Mucosa of stomach (tissue), 1 donor: ENCODE measurements around the gene PPP1R14C.
"Not testable (repeated sequence)": the region's sequence is repeated elsewhere in the genome, so short reads cannot be mapped to it uniquely, and the experiment has no call there.

Experiments
- H3K27me3 ChIP-seq: one replicate; pipeline ENCODE4 v1.7.0; 2013; ENCODE audit warnings: mild to moderate bottlenecking, low read length; ENCODE audit not compliant: control insufficient read depth, insufficient read depth
- H3K36me3 ChIP-seq: one replicate; pipeline ENCODE4 v1.7.0; 2013; ENCODE audit warnings: low read length; ENCODE audit not compliant: control insufficient read depth, insufficient read depth
- H3K4me1 ChIP-seq: one replicate; pipeline ENCODE4 v1.7.0; 2013; ENCODE audit warnings: mild to moderate bottlenecking, low read length; ENCODE audit not compliant: control insufficient read depth, insufficient read depth
- H3K4me3 ChIP-seq: one replicate; pipeline ENCODE4 v1.7.0; 2013; ENCODE audit warnings: low read length
- H3K9ac ChIP-seq: one replicate; pipeline ENCODE4 v1.7.0; 2013; ENCODE audit warnings: mild to moderate bottlenecking, low read length, moderate library complexity
- H3K9me3 ChIP-seq: one replicate; pipeline ENCODE4 v1.7.0; 2013; ENCODE audit warnings: mild to moderate bottlenecking, low read length, moderate library complexity; ENCODE audit not compliant: control insufficient read depth
- donor health status: Pancreatic carcinoma.

Gene PPP1R14C

DNA sequence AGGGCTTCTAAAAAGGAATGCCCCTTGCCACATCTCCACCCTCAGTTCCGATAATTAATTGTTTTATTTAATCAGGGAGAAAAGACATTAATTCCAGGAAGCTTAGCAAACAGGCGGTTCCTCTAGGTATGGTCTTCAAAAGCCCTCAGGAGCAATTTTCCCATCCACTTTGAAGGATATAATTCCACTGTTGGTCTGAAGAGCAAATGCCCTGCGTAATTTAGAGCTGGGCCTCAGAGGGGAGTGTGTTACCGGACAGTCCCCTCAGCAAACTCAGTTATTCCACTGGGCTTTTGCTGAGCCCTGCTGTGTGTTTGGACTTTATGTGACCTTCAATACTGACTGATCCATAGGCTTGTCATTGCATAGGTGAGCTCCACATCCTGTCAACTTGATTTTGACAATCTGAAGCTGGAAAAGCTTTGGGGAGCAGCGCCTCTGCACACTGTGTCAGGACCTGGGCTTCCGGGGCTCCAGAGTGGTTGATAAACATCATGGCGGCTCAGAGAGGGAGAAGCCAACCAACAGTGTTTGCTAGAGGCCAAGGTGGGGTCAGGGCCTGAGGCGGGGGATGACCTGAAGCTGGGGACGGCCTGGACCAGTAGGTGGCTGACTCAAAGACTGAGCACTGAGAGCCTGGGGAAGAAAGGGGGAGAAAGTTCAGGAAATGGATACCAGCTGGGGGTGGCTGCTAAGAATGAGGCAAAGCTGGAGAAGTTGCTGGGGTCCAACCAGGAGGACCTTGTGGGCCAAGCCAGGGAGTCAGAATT, 43.5 kb downstream of the PPP1R14C start:
- H3K4me3 ChIP-seq = no peak overlapping the region
- no peak overlapping the region for H3K9ac ChIP-seq
- no peaks in the 10 kb centered on the region for H3K9me3 ChIP-seq
- H3K4me1 ChIP-seq = peaks cover 5% of the 10 kb centered on the region
- H3K27me3 ChIP-seq = no peaks in the 10 kb centered on the region
- no peaks in the 10 kb centered on the region for H3K36me3 ChIP-seq

DNA sequence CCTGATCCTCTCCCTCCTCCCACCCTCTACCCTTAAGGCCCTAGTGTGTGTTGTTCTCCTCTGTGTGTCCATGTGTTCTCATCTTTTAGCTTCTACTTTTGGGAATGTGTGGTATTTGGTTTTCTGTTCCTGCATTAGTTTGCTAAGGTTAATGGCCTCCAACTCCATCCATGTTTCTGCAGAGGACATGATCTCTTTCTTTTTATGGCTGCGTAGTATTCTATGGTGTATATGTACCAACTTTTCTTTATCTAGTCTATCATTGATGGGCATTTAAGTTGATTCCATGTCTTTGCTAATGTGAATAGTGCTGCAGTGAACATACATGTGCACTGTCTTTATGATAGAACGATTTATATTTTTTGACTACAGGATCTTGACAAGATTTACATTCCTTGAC, 44.6 kb downstream of the PPP1R14C start:
- H3K4me3 ChIP-seq, H3K4me1 ChIP-seq, H3K36me3 ChIP-seq, H3K9ac ChIP-seq, H3K9me3 ChIP-seq, H3K27me3 ChIP-seq: not testable (repeated sequence)

- H3K27me3 ChIP-seq = peaks cover 7% of the 10 kb centered on the region
- no peaks in the 10 kb centered on the region for H3K36me3 ChIP-seq
- peaks cover 5% of the 10 kb centered on the region for H3K4me1 ChIP-seq
- no peak overlapping the region for H3K9ac ChIP-seq
- H3K4me3 ChIP-seq = no peak overlapping the region
- H3K9me3 ChIP-seq = no peaks in the 10 kb centered on the region
These were observed 46.3 kb downstream of the PPP1R14C start for GRCh38 chr6:150189122-150189521.

DNA sequence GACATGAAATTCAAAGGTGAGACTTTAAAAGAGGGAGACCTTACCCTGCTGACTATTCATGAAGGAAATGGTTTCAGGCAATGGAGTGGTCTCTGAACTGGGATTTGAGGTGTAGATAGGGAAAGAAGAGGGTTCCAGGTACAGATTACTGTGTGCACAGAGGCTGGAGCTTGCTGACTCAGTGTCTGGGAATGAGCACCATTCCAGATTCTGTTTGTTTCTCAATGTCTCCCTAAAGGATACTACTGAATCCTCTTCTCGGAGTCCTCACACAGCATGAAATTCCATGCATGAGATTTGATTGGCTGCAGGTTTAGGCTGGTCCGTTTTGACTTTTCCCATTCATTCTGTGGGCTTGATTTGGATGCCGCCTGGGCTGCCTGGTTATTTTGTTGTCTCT, 49.0 kb downstream of the PPP1R14C start:
- no peaks in the 10 kb centered on the region for H3K36me3 ChIP-seq
- H3K9ac ChIP-seq = no peak overlapping the region
- H3K4me3 ChIP-seq = no peak overlapping the region
- H3K9me3 ChIP-seq = no peaks in the 10 kb centered on the region
- peaks cover 9% of the 10 kb centered on the region for H3K4me1 ChIP-seq
- H3K27me3 ChIP-seq = peaks cover 7% of the 10 kb centered on the region

- Histone ChIP-seq H3K9me3 (no peaks in the 10 kb centered on the region), H3K27me3 (peaks cover 7% of the 10 kb centered on the region), H3K4me1 (peaks cover 10% of the 10 kb centered on the region), H3K4me3 (no peak overlapping the region), H3K9ac (no peak overlapping the region), H3K36me3 (no peaks in the 10 kb centered on the region)
These were observed 51.4 kb downstream of the PPP1R14C start for GRCh38 chr6:150194195-150194594.

DNA sequence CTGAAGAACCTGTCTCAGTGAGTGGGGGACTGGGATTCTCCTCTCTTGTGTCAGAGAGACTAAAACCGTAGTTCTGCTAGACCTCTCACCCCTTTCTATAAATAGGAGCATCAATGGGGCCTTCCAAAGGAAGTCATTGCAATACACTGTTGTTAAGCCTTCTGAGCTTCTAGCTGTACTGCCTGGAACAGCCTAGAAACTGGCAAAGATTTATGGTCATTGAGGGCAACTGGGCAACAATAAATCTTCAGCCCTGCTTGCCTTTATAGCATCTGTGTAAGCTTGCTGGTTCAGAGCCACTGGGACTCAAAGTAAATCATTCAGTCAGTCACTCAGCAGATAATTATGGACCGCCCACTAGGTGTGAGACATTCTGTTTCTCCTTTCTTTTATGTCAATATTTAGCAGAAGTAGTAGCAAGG, 53.2 kb downstream of the PPP1R14C start:
- Histone ChIP-seq H3K27me3 (peaks cover 7% of the 10 kb centered on the region), H3K4me1 (peaks cover 10% of the 10 kb centered on the region), H3K4me3 (no peak overlapping the region), H3K9me3 (no peaks in the 10 kb centered on the region), H3K9ac (no peak overlapping the region), H3K36me3 (no peaks in the 10 kb centered on the region)

- Histone ChIP-seq H3K4me1 (peaks cover 14% of the 10 kb centered on the region), H3K4me3 (no peak overlapping the region), H3K9ac (no peak overlapping the region), H3K36me3 (no peaks in the 10 kb centered on the region), H3K9me3 (no peaks in the 10 kb centered on the region), H3K27me3 (peaks cover 7% of the 10 kb centered on the region)
These were observed 54.3 kb downstream of the PPP1R14C start for GRCh38 chr6:150196942-150197745.

- Histone ChIP-seq H3K27me3 (no peaks in the 10 kb centered on the region), H3K4me3 (no peak overlapping the region), H3K9ac (no peak overlapping the region), H3K4me1 (peaks cover 24% of the 10 kb centered on the region), H3K36me3 (no peaks in the 10 kb centered on the region), H3K9me3 (no peaks in the 10 kb centered on the region)
These were observed 55.7 kb downstream of the PPP1R14C start for GRCh38 chr6:150198532-150198931.

DNA sequence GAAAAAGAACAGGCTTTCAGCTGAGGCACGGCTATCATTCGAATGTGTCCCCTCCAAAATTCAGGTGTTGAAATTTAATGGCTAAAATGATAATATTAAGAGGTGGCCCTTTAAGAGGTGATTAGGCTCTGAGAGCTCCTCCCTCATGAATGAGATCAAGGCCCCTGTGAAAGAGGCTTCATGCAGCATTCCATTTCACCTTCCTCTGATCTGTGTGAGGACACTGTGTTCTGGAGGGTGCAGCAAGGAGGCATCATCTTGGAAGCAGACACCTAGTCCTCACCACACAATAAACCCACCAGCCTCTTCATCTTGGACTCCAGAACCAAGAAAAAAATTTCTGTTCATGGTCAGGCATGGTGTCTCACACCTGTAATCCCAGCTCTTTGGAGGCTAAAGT, 56.4 kb downstream of the PPP1R14C start:
- Histone ChIP-seq H3K36me3 (no peaks in the 10 kb centered on the region), H3K4me3 (no peak overlapping the region), H3K9me3 (no peaks in the 10 kb centered on the region), H3K27me3 (no peaks in the 10 kb centered on the region), H3K4me1 (peaks cover 24% of the 10 kb centered on the region), H3K9ac (no peak overlapping the region)

DNA sequence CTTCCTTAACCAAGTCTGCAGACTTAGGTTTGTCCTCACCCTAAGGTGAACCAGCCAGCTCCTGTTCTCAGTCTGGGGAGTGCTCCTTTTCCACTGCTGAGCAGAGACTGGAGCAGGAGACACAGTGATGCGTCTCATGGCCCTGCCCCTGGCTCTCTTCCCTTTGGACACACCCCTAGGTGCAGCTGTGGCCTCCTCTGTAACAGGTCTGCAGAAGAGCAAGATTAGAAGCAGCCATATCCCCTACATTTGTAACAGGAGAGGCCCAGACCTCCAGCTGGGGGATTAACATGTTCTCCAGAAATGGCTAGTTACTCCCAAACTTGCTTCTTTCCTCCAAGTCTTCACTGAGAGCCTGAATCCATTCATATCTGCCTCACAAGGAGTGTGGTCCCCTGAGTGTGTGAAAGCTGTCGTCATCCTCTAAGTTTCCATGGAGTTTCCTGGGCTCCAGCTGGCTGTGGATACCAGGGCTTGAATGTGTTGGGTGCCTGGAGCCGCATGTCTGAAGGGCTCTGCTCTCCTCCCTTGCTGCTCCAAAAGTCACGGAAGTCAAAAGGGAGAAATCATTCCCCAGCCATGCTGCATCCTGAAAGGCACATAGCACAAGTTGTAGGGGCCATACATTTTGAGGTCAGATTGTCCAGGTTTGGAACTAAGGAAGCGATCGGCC, 57.7 kb downstream of the PPP1R14C start:
- Histone ChIP-seq H3K27me3 (peaks cover 4% of the 10 kb centered on the region), H3K9me3 (no peaks in the 10 kb centered on the region), H3K4me1 (peaks cover 24% of the 10 kb centered on the region), H3K9ac (no peak overlapping the region), H3K4me3 (no peak overlapping the region), H3K36me3 (no peaks in the 10 kb centered on the region)

DNA sequence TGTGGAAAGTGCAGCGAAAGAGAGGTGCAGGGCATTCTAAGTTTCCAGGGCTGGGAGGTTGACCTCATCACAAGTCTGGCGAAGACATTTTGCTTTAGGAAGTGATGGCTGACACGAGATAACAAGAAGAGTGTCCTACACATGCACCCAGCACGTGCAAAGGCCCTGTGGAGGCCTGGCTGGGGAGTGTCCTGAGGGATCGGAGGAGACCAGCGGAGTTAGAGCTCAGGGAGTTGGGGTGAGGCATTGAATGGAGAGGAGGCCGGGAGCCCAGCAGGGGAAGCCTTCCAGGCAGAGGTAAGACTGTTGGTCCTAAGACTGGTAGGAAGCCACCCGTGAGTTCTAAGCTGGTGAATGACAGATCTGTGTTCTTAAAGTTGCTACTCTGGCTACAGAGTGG, 58.4 kb downstream of the PPP1R14C start:
- Histone ChIP-seq H3K9me3 (no peaks in the 10 kb centered on the region), H3K27me3 (peaks cover 4% of the 10 kb centered on the region), H3K36me3 (no peaks in the 10 kb centered on the region), H3K4me3 (no peak overlapping the region), H3K9ac (no peak overlapping the region), H3K4me1 (peaks cover 21% of the 10 kb centered on the region)

DNA sequence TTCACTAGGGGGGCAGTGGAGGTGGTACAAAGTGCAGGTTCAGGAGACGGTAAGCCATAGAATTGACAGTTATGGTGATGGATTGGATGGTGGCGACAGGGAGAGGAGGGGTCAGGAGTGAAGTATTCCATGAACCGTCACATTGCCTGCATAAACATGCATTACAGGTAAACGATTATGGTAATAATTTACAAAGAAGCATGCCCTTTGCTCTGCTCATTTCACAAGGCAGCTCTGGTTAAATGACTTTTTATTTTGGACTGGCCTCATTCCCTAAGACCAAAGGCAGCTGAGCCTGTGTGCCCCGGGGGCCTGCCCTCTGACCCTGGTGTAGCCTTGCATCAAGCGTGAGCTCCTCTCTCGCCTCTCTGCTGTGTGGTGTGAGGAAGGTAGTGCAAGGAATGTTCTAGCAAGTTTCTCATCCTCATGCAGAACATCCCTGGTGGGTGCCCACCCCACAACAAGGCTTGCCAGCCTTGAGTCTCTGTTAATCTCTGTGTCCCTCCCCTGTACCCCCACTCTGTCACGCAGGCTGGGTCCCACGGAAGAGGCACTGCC, 59.0 kb downstream of the PPP1R14C start:
- Histone ChIP-seq H3K9me3 (no peaks in the 10 kb centered on the region), H3K4me1 (peaks cover 15% of the 10 kb centered on the region)

More for the DNA sequence above, 59.0 kb downstream of the PPP1R14C start:
- Histone ChIP-seq H3K9ac (no peak overlapping the region), H3K4me3 (no peak overlapping the region), H3K27me3 (peaks cover 4% of the 10 kb centered on the region), H3K36me3 (no peaks in the 10 kb centered on the region)
